NB4 (cell line): ENCODE data around the gene MOB3B.

Experiments used
- MAX ChIP-seq: IDR thresholded peaks from 2 replicates; pipeline ENCODE4 v1.6.1; 2011; ENCODE audit warnings: low read depth, low read length
- MYC ChIP-seq: IDR thresholded peaks from 2 replicates; pipeline ENCODE4 v1.6.1; 2011; ENCODE audit warnings: low read depth, low read length
- POLR2A ChIP-seq: IDR thresholded peaks from 2 replicates; pipeline ENCODE4 v1.6.1; 2011; ENCODE audit warnings: mild to moderate bottlenecking; ENCODE audit not compliant: insufficient read length; ENCODE audit errors: extremely low read depth
- TF ChIP-seq, protein P1 (sequence below): IDR thresholded peaks from one replicate; pipeline ENCODE4 v1.5.1; 2012; ENCODE audit warnings: low read depth, low read length

- TF ChIP-seq, protein P1, sequence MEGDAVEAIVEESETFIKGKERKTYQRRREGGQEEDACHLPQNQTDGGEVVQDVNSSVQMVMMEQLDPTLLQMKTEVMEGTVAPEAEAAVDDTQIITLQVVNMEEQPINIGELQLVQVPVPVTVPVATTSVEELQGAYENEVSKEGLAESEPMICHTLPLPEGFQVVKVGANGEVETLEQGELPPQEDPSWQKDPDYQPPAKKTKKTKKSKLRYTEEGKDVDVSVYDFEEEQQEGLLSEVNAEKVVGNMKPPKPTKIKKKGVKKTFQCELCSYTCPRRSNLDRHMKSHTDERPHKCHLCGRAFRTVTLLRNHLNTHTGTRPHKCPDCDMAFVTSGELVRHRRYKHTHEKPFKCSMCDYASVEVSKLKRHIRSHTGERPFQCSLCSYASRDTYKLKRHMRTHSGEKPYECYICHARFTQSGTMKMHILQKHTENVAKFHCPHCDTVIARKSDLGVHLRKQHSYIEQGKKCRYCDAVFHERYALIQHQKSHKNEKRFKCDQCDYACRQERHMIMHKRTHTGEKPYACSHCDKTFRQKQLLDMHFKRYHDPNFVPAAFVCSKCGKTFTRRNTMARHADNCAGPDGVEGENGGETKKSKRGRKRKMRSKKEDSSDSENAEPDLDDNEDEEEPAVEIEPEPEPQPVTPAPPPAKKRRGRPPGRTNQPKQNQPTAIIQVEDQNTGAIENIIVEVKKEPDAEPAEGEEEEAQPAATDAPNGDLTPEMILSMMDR = no peak
- no peak for TF ChIP-seq POLR2A
- no peak for TF ChIP-seq MAX
- no peak for TF ChIP-seq MYC
These were observed 179.1 kb downstream of the MOB3B start for GRCh38 chr9:27350382-27350976.
